ENCODE data around the gene KYAT1.
A peak's percentile ranks its signal among the peaks of the same experiment; 100 is the strongest.
"Not testable (repeated sequence)": the region's sequence is repeated elsewhere in the genome, so short reads cannot be mapped to it uniquely, and the experiment has no call there.

The KYAT1 gene

DNA sequence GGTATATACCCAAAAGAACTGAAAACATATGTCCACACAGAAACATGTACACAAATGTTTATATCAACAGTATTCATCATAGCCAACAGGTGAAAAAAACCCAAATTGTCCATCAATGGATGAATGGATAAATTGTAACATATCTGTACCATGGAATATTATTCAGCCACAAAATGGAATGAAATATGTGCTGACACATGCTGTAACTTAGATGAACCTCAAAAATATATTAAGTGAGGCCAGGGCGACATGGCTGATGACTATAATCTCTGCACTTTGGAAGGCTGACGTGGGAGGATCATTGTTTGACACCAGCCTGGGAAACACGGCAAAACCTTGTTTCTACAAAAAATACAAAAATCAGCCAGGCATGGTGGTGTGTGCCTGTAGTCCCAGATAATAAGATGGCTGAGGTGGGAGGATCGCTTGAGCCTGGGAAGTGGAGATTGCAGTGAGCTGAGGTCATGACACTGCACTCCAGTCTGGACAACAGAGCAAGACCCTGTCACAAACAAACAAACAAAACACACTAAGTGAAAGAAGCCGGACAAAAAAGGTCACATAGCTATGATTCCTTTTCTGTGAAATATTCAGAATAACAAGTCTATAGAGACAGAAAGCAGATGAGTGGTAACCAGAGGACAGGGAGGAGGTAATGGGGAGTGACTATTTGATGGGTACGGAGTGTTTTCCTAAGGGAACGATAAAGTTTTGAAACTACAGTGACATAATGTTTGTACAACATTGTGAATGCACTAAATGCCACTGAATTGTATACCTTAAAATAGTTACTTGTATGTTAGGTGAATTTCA, 11.4 kb downstream of the KYAT1 start:
- no peak for DNase-seq
- no peaks in the 10 kb centered on the region for H3K9me3 ChIP-seq
- peaks cover 16% of the 10 kb centered on the region for H3K36me3 ChIP-seq
- TF ChIP-seq, protein P1, sequence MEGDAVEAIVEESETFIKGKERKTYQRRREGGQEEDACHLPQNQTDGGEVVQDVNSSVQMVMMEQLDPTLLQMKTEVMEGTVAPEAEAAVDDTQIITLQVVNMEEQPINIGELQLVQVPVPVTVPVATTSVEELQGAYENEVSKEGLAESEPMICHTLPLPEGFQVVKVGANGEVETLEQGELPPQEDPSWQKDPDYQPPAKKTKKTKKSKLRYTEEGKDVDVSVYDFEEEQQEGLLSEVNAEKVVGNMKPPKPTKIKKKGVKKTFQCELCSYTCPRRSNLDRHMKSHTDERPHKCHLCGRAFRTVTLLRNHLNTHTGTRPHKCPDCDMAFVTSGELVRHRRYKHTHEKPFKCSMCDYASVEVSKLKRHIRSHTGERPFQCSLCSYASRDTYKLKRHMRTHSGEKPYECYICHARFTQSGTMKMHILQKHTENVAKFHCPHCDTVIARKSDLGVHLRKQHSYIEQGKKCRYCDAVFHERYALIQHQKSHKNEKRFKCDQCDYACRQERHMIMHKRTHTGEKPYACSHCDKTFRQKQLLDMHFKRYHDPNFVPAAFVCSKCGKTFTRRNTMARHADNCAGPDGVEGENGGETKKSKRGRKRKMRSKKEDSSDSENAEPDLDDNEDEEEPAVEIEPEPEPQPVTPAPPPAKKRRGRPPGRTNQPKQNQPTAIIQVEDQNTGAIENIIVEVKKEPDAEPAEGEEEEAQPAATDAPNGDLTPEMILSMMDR (IDR thresholded peaks at IDR 0.05; ENCODE audit: low read depth, low read length): no peak
- no peaks in the 10 kb centered on the region for H3K4me1 ChIP-seq
- no peak overlapping the region for H3K4me3 ChIP-seq (ENCODE audit: low read depth, low read length)
- no peaks in the 10 kb centered on the region for H3K27me3 ChIP-seq

DNA sequence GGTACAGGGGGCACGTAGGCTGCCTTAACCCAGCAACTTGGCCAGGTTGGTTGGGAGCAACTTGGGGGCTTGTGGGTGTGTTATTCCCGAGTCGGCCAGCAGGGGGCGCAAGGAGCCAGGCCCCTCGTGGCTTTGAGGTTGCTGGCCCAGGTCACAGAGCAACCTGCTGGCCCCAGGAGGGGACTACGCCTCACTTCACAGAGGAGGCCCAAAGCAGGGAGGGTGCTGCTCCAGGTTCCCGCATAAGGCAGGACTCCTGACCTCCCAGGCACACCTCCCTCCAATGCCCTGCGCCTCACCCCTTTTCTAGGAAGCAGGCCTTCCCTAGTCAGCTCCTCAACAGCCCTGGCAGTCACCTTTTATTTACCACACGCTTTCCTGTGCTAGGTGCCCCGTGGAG, 18.1 kb downstream of the KYAT1 start:
- no peaks in the 10 kb centered on the region for H3K27me3 ChIP-seq
- H3K36me3 ChIP-seq: peaks cover 3% of the 10 kb centered on the region
- no peaks in the 10 kb centered on the region for H3K4me1 ChIP-seq
- TF ChIP-seq, protein P1 (IDR thresholded peaks at IDR 0.05; ENCODE audit: low read depth, low read length): peak; percentile 89
- H3K9me3 ChIP-seq: no peaks in the 10 kb centered on the region
- H3K4me3 ChIP-seq (ENCODE audit: low read depth, low read length): no peak overlapping the region
- peak; percentile 83 for DNase-seq

DNA sequence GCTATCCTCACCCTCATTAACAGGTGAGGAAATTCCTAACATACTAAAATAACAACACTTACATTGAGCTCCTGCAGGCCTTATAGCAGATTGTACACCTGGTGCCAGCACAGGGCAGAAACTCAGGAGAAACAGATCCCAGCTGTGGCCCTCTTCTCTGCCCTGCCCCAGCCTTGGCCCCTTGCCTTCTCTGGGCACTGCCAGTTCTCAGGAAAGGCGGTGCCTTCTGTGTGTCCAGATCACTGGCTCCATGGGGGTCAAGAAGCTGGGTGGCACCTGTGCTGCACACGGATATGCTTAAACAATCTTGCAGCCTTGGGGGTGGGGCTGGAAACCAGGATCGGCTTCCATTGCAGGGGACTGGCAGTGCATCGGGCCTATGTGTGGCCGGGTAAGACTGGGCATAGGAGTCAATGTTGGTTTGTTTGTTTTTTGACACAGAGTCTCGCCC, 19.3 kb downstream of the KYAT1 start:
- H3K4me1 ChIP-seq: no peaks in the 10 kb centered on the region
- DNase-seq: no peak
- no peak overlapping the region for H3K4me3 ChIP-seq (ENCODE audit: low read depth, low read length)
- no peaks in the 10 kb centered on the region for H3K9me3 ChIP-seq
- H3K36me3 ChIP-seq: peaks cover 3% of the 10 kb centered on the region
- no peaks in the 10 kb centered on the region for H3K27me3 ChIP-seq
- TF ChIP-seq, protein P1 (IDR thresholded peaks at IDR 0.05; ENCODE audit: low read depth, low read length): no peak

DNA sequence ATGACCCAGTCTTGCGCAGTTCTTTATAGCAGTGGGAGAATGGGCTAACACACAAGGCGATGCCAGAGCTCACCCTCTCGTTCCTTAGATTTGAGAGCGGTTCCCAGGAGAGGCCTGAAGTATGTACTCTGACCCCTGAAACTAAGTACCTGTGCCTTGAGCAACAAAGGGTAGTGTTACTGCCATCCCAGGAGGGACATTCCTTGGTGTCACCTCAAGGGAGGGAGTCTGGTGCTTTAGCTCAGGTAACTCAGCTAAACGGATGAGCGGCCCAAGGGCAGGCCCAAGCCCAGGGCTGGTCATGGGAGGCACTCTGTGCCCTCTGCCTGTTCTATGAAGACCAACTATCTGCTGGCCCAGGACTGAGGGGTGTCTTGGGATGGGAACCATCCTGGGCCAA, 20.2 kb downstream of the KYAT1 start:
- TF ChIP-seq, protein P1 (IDR thresholded peaks at IDR 0.05; ENCODE audit: low read depth, low read length): no peak
- H3K9me3 ChIP-seq: no peaks in the 10 kb centered on the region

DNA sequence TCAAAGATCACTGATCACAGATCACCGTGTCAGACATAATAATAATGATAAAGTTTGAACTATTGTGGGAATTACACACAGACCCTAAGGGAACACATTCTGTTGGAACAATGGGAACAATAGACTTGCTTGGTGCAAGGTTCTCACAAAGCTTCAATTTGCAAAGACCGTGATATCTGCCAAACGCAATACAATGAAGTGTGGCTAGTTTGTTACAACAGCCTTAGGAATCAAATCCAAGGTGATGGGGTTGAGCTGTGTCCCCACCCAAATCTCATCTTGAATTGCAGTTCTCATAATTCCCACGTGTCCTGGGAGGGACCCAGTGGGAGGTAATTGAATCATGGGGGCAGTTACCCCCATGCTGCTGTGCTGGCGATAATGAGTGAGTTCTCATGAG, 20.8 kb downstream of the KYAT1 start:
- TF ChIP-seq, protein P1 (IDR thresholded peaks at IDR 0.05; ENCODE audit: low read depth, low read length): no peak
- H3K9me3 ChIP-seq: no peaks in the 10 kb centered on the region
- no peaks in the 10 kb centered on the region for H3K4me1 ChIP-seq
- no peak for DNase-seq
- peaks cover 3% of the 10 kb centered on the region for H3K36me3 ChIP-seq
- no peaks in the 10 kb centered on the region for H3K27me3 ChIP-seq
- no peak overlapping the region for H3K4me3 ChIP-seq (ENCODE audit: low read depth, low read length)

More for the DNA sequence above, 20.2 kb downstream of the KYAT1 start:
- Histone ChIP-seq H3K4me1 (no peaks in the 10 kb centered on the region), H3K27me3 (no peaks in the 10 kb centered on the region), H3K36me3 (peaks cover 3% of the 10 kb centered on the region), H3K4me3 (ENCODE audit: low read depth, low read length) (no peak overlapping the region)
- no peak for DNase-seq

DNA sequence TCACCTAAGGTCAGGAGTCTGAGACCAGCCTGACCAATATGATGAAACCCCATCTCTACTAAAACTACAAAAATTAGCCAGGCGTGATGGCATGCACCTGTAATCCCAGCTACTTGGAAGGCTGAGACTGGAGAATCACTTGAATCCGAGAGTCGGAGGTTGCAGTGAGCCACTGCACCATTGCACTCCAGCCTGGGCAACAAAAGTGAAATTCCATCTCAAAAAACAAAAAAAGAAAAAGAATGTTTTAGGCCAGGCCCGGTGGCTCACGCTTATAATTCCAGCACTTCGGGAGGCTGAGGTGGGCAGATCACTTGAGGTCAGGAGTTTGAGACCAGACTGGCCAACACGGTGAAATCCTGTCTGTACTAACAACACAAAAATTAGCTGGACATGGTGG, 23.3 kb downstream of the KYAT1 start:
- not testable (repeated sequence) for H3K36me3 ChIP-seq; H3K27me3 ChIP-seq; H3K4me3 ChIP-seq (ENCODE audit: low read depth, low read length); H3K9me3 ChIP-seq; DNase-seq
- peaks cover 19% of the 10 kb centered on the region for H3K4me1 ChIP-seq

DNA sequence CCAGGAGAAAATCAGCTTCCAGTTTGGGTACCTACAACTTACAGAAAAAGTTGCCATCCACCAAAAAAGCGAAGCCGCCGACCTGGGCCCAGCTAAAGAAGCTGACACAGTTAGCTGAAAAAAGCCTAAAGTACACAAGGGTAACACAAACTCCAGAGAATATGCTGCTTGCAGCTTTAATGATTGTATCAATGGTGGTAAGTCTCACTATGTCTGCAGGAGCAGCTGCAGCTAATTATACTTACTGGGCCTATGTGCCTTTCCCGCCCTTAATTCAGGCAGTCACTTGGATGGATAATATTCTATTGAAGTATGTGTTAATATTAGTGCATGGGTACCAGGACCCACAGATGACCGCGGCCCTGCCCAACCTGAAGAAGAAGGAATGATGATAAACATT, 27.3 kb downstream of the KYAT1 start:
- DNase-seq; H3K27me3 ChIP-seq; H3K9me3 ChIP-seq; H3K36me3 ChIP-seq; H3K4me3 ChIP-seq (ENCODE audit: low read depth, low read length): not testable (repeated sequence)
- peaks cover 20% of the 10 kb centered on the region for H3K4me1 ChIP-seq

DNA sequence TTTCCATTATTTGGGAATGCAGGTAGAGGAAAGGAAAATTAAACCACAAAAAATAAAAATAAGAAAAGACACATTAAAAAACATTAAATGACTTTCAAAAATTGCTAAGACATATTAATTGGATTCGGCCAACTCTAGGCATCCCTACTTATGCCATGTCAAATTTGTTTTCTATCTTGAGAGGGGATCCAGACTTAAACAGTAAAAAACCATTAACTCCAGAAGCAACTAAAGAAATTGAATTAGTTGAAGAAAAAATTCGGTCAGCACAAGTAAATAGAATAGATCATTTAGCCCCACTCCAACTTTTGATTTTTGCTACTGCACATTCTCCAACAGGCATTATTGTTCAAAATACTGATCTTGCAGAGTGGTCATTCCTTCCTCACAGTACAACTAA, 29.1 kb downstream of the KYAT1 start:
- DNase-seq, H3K36me3 ChIP-seq, H3K27me3 ChIP-seq, H3K9me3 ChIP-seq: not testable (repeated sequence)
- Histone ChIP-seq H3K4me3 (ENCODE audit: low read depth, low read length) (peak overlapping the region; percentile 10; the same call in 1 of the 2 replicates), H3K4me1 (peaks cover 20% of the 10 kb centered on the region)

Data from BE2C (cell line).